Neural crest cell (in vitro differentiated cells): ENCODE results near the gene C1orf35. TPM values are rescaled to one million over a fixed set of nuclear protein-coding genes. Genes with fewer than 3 reads are reported as not detected.

Experiments
- DNase-seq: peaks from one replicate; pipeline ENCODE4 v3.0.0; 2021; ENCODE audit warnings: low read depth, mixed read lengths, low spot score
- H3K27ac Mint-ChIP-seq: one replicate; pipeline ENCODE4 v1.8.0; 2021; ENCODE audit warnings: mild to moderate bottlenecking, mixed read lengths; ENCODE audit not compliant: unreplicated experiment
- H3K27me3 Mint-ChIP-seq: 2 replicates; pipeline ENCODE4 v1.8.0; 2021; ENCODE audit warnings: low read depth, mild to moderate bottlenecking, mixed read lengths
- H3K36me3 Mint-ChIP-seq: 2 replicates; pipeline ENCODE4 v1.8.0; 2021; ENCODE audit warnings: low read depth, mild to moderate bottlenecking, mixed read lengths
- H3K4me1 Mint-ChIP-seq: 2 replicates; pipeline ENCODE4 v1.8.0; 2021; ENCODE audit warnings: mixed read lengths
- H3K4me3 Mint-ChIP-seq: one replicate; pipeline ENCODE4 v1.8.0; 2021; ENCODE audit warnings: mild to moderate bottlenecking, mixed read lengths
- H3K9me3 Mint-ChIP-seq: 2 replicates; pipeline ENCODE4 v1.8.0; 2021; ENCODE audit warnings: mixed read lengths
- CTCF ChIP-seq: fragments of 200-600 bp; sonication (generic); conservative IDR thresholded peaks from 2 replicates; pipeline ENCODE4 v1.5.0; 2021; ENCODE audit warnings: antibody characterized with exemption, mild to moderate bottlenecking
- total RNA-seq: library from RNA; stranded (reverse); gene quantifications from 2 replicates; pipeline ENCODE4 v1.2.1, GENCODE V29; 2021

The C1orf35 gene
- total RNA-seq, 1 donor from 2014 or later: 29.7 TPM

GRCh38 chr1:228150461-228151179 is 47.5 kb upstream of the C1orf35 start:
- no peak for DNase-seq
- Mint-ChIP-seq H3K27ac (no peak overlapping the region), H3K36me3 (no peaks in the 10 kb centered on the region), H3K9me3 (no peaks in the 10 kb centered on the region), H3K4me1 (no peaks in the 10 kb centered on the region), H3K27me3 (no peaks in the 10 kb centered on the region), H3K4me3 (no peak overlapping the region)
- no peak for TF ChIP-seq CTCF

- no peak overlapping the region for H3K27ac Mint-ChIP-seq
- TF ChIP-seq CTCF: no peak
Measured at GRCh38 chr1:228150120-228150460, 47.0 kb upstream of the C1orf35 start.

GRCh38 chr1:228149406-228150119 is 46.4 kb upstream of the C1orf35 start, which contains the start of gene GJC2:
Gene GJC2 (plus strand): TSS chr1:228149930. CDS start chr1:228157759, 7,829 bp downstream.
- H3K4me1 Mint-ChIP-seq: no peaks in the 10 kb centered on the region
- TF ChIP-seq CTCF: no peak
- no peaks in the 10 kb centered on the region for H3K9me3 Mint-ChIP-seq
- peak within 1 kb of the TSS; percentile 19 for H3K27ac Mint-ChIP-seq
- peak within 1 kb of the TSS; percentile 31 for H3K4me3 Mint-ChIP-seq
- no peak for DNase-seq
- no peaks in the 10 kb centered on the region for H3K36me3 Mint-ChIP-seq
- no peaks in the 10 kb centered on the region for H3K27me3 Mint-ChIP-seq

More at GRCh38 chr1:228150120-228150460, 47.0 kb upstream of the C1orf35 start:
- no peak for DNase-seq
- no peaks in the 10 kb centered on the region for H3K4me1 Mint-ChIP-seq
- no peaks in the 10 kb centered on the region for H3K27me3 Mint-ChIP-seq
- no peaks in the 10 kb centered on the region for H3K36me3 Mint-ChIP-seq
- no peaks in the 10 kb centered on the region for H3K9me3 Mint-ChIP-seq
- H3K4me3 Mint-ChIP-seq: no peak overlapping the region

GRCh38 chr1:228148935-228149405 is 45.8 kb upstream of the C1orf35 start:
- Mint-ChIP-seq H3K4me1 (no peaks in the 10 kb centered on the region), H3K27ac (no peak overlapping the region), H3K9me3 (no peaks in the 10 kb centered on the region), H3K27me3 (no peaks in the 10 kb centered on the region), H3K4me3 (no peak overlapping the region), H3K36me3 (no peaks in the 10 kb centered on the region)
- no peak for TF ChIP-seq CTCF
- DNase-seq: no peak

- no peaks in the 10 kb centered on the region for H3K9me3 Mint-ChIP-seq
- no peaks in the 10 kb centered on the region for H3K36me3 Mint-ChIP-seq
- no peak for DNase-seq
- H3K27ac Mint-ChIP-seq: no peak overlapping the region
- no peak overlapping the region for H3K4me3 Mint-ChIP-seq
- peaks cover 5% of the 10 kb centered on the region for H3K4me1 Mint-ChIP-seq
- H3K27me3 Mint-ChIP-seq: no peaks in the 10 kb centered on the region
- no peak for TF ChIP-seq CTCF
Measured at GRCh38 chr1:228148196-228148861, 45.2 kb upstream of the C1orf35 start.
